ENCODE measurements around the gene SLC4A1. TPM values are rescaled to one million over a fixed set of nuclear protein-coding genes. Genes with fewer than 3 reads are reported as not detected.

SLC4A1 gene
- total and polyA plus RNA-seq, 12 donors, result 0.06 to 2.4 (median 0.52) TPM; not detected in 1

DNA sequence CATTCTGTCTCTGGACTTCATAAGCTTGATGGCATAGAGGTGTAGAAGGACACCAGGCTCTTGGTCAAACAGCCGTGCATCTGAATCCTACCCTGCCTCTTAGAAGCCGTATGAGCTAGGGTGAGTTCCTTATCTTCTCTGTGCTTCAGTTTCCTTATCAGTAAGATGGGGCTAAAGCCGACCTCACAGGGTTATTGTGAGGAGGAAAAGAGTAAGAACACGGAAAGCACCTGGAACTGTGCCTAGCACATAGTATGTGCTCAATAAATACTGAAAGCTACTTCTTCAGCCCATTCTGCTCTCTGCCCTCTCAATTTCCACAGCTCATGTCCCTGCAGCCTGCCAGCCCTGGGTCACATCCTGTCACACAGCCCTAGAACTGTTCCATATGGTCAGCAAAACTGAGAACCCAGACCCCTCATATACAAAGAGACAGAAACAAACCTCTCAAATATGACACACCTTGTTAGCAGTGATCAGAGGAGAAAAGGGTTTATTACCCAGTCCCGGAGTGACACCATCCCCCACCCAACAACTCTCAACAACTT is 31.4 kb downstream of the SLC4A1 start:
- DNase-seq, result no peak
- no peak for ATAC-seq
- Histone ChIP-seq H3K27ac (no peak overlapping the region), H3K27me3 (no peaks in the 10 kb centered on the region), H3K4me3 (no peak overlapping the region), H3K4me1 (peaks cover 0 to 13% (median 4%) of the 10 kb centered on the region in 9 donors), H3K36me3 (no peaks in the 10 kb centered on the region), H3K9me3 (no peaks in the 10 kb centered on the region)
- TF ChIP-seq, protein P1, sequence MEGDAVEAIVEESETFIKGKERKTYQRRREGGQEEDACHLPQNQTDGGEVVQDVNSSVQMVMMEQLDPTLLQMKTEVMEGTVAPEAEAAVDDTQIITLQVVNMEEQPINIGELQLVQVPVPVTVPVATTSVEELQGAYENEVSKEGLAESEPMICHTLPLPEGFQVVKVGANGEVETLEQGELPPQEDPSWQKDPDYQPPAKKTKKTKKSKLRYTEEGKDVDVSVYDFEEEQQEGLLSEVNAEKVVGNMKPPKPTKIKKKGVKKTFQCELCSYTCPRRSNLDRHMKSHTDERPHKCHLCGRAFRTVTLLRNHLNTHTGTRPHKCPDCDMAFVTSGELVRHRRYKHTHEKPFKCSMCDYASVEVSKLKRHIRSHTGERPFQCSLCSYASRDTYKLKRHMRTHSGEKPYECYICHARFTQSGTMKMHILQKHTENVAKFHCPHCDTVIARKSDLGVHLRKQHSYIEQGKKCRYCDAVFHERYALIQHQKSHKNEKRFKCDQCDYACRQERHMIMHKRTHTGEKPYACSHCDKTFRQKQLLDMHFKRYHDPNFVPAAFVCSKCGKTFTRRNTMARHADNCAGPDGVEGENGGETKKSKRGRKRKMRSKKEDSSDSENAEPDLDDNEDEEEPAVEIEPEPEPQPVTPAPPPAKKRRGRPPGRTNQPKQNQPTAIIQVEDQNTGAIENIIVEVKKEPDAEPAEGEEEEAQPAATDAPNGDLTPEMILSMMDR (IDR thresholded peaks at IDR 0.05), result no peak
- WGBS, 2 donors, result 63 to 70% methylated on average over 5 of the region's 5 CpGs
- intact Hi-C loops (cut with DNase I), result no loop called here

DNA sequence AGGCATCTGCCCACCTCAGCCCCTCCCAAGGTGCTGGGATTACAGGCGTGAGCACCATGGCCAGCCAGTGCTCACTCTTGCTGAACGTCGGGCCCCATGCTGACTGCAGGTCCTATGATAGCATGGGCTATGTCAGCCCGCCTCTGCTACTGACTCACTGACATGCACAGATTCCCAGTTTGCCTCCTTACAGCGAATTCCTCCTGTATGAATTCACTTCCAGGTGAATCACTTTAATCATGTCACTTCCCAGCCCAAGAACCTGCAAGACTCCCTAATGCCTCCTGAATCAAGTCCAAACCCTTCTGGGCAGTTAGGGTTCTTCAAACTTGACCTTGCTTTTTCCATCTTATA is 32.4 kb downstream of the SLC4A1 start:
- H3K36me3 ChIP-seq, result no peaks in the 10 kb centered on the region
- no peak for DNase-seq
- 85 to 90% methylated on average over 5 of the region's 5 CpGs for WGBS, 2 donors
- peaks cover 0 to 13% (median 4%) of the 10 kb centered on the region in 9 donors for H3K4me1 ChIP-seq
- intact Hi-C loops (cut with DNase I), result no loop called here
- TF ChIP-seq, protein P1 (IDR thresholded peaks at IDR 0.05), result no peak
- no peaks in the 10 kb centered on the region for H3K9me3 ChIP-seq
- no peaks in the 10 kb centered on the region for H3K27me3 ChIP-seq
- H3K27ac ChIP-seq, result peak overlapping the region in 3 of 10 donors; percentile 38 to 44 (median 39)
- H3K4me3 ChIP-seq, result no peak overlapping the region
- ATAC-seq, result peak in 1 of 8 donors; percentile 28

DNA sequence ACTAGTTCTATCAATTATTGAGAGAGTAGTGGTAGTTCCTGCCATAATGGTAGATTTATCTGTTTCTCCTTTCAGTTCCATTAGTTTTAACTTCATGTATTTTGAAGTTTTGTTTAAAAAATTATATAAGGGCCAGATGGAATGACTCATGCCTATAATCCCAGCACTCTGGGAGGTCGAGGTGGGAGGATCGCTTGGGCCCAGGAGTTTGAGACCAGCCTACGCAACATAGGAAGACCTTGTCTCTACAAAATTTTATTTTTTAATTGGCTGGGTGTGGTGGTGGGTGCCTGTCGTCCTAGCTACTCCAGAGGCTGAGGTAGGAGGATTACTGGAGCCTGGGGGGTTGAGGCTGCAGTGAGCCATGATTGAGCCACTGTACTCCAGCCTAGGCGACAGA is 34.4 kb downstream of the SLC4A1 start:
- Histone ChIP-seq H3K27ac (no peak overlapping the region), H3K4me3 (no peak overlapping the region), H3K36me3 (no peaks in the 10 kb centered on the region), H3K4me1 (peaks cover 0 to 24% (median 7%) of the 10 kb centered on the region in 9 donors), H3K27me3 (no peaks in the 10 kb centered on the region), H3K9me3 (no peaks in the 10 kb centered on the region)
- no peak for DNase-seq
- intact Hi-C loops (cut with DNase I), result loop anchor here in 2 of 10 donors (5.0 kb wide), 1 partner anchor 44 kb away; no protein-coding TSS in a partner anchor
- WGBS, 2 donors, result 82 to 87% methylated on average over 5 of the region's 5 CpGs
- no peak for ATAC-seq
- TF ChIP-seq, protein P1 (IDR thresholded peaks at IDR 0.05), result no peak

DNA sequence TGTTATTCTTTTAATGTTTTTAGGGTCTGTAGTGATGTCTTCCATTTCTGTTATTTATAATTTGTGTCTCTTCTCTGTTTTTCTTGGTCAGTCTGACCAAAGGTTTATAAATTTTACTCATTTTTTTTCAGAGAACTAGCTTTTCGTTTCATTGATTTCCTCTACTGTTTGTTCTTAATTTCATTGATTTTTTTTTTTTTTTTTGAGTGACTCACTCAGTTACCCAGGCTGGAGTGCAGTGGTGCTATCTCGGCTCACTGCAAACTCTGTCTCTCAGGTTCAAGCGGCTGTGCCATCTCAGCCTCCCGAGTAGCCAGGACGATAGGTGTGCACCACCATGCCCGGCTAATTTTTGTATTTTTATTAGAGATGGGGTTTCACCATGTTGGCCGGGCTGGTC is 35.9 kb downstream of the SLC4A1 start:
- Histone ChIP-seq H3K4me1 (peaks cover 0 to 24% (median 7%) of the 10 kb centered on the region in 9 donors), H3K9me3 (no peaks in the 10 kb centered on the region), H3K4me3 (no peak overlapping the region), H3K27me3 (no peaks in the 10 kb centered on the region), H3K27ac (no peak overlapping the region), H3K36me3 (no peaks in the 10 kb centered on the region)
- 95 to 96% methylated on average over 7 of the region's 7 CpGs for WGBS, 2 donors
- ATAC-seq (no peak), DNase-seq (no peak)
- intact Hi-C loops (cut with DNase I), result loop anchor here in 2 of 10 donors (5.0 kb wide), 1 partner anchor 45 kb away; no protein-coding TSS in a partner anchor
- TF ChIP-seq, protein P1 (IDR thresholded peaks at IDR 0.05), result no peak

All from heart right ventricle (tissue), 16 donors.